HK-2 (cell line): ENCODE measurements around the gene DNAJC5G.
"Not testable (repeated sequence)": the region's sequence is repeated elsewhere in the genome, so short reads cannot be mapped to it uniquely, and the experiment has no call there.

ENCODE experiments used
- DNase-seq: peaks from one replicate; pipeline ENCODE4 v3.0.0-alpha.2; 2018; ENCODE audit not compliant: unreplicated experiment

DNAJC5G gene

GRCh38 chr2:27308359-27308881 lies 33.2 kb downstream of the DNAJC5G start, which contains the start of gene UCN:
Gene UCN (minus strand): TSS chr2:27308445. CDS start chr2:27307895, 550 bp downstream.
- DNase-seq, result no peak

GRCh38 chr2:27309651-27310050 lies 34.4 kb downstream of the DNAJC5G start:
- DNase-seq, result no peak

GRCh38 chr2:27312152-27312551 lies 36.9 kb downstream of the DNAJC5G start:
- no peak for DNase-seq

GRCh38 chr2:27313882-27314645 lies 38.8 kb downstream of the DNAJC5G start:
- DNase-seq, result no peak

GRCh38 chr2:27314709-27315108 lies 39.5 kb downstream of the DNAJC5G start:
- DNase-seq, result no peak

- DNase-seq, result no peak
Observed at GRCh38 chr2:27315122-27315521, 39.9 kb downstream of the DNAJC5G start.

- DNase-seq, result no peak
Observed at GRCh38 chr2:27316655-27317412, 41.6 kb downstream of the DNAJC5G start.

- DNase-seq, result not testable (repeated sequence)
Observed at GRCh38 chr2:27319839-27320238, 44.6 kb downstream of the DNAJC5G start.

- DNase-seq, result peak; percentile 94
Observed at GRCh38 chr2:27320958-27321543, 45.8 kb downstream of the DNAJC5G start.

- DNase-seq, result peak; percentile 55
Observed at GRCh38 chr2:27322301-27322765, 47.1 kb downstream of the DNAJC5G start.

- DNase-seq, result peak; percentile 93
Observed at GRCh38 chr2:27322766-27323595, 47.7 kb downstream of the DNAJC5G start, which contains the start of gene MPV17. Gene MPV17 (minus strand): TSS chr2:27323097. CDS start chr2:27322517, 580 bp downstream.

GRCh38 chr2:27323596-27324285 lies 48.5 kb downstream of the DNAJC5G start:
- no peak for DNase-seq

- DNase-seq, result no peak
Observed at GRCh38 chr2:27324720-27325119, 49.5 kb downstream of the DNAJC5G start.
